H1 (cell line): ENCODE results near the gene RNU2-1. TPM values are rescaled to one million over a fixed set of nuclear protein-coding genes. Genes with fewer than 3 reads are reported as not detected.
"Not testable (repeated sequence)": the region's sequence is repeated elsewhere in the genome, so short reads cannot be mapped to it uniquely, and the experiment has no call there.

Experiments
- CTCF ChIA-PET: fragments of 300-600 bp; sonication (Branson Sonifier 250); formaldehyde crosslinking; loops from one replicate; lab custom pipeline; 2021; ENCODE audit not compliant: partially characterized antibody; lab: Charles Lee
- POLR2A ChIA-PET: fragments of 300-600 bp; sonication (Branson Sonifier 250); formaldehyde crosslinking; loops from one replicate; lab custom pipeline; 2021; ENCODE audit warnings: inconsistent platforms; ENCODE audit not compliant: partially characterized antibody; lab: Charles Lee
- DNase-seq, 2 experiments: peaks; one replicate each; pipeline versions ENCODE4 v3.0.0 to v3.0.0-alpha.2; 2010 to 2022; ENCODE audit warnings: low spot score in 2 of 2, low read depth in 1 of 2, mixed read lengths in 1 of 2
- FAIRE-seq: peaks from 2 replicates; lab custom pipeline; 2011; peaks lifted over from hg19 to GRCh38; lab: Jason Lieb, UNC
- H2AFZ ChIP-seq: 2 replicates; pipeline ENCODE4 v1.8.1; 2012; ENCODE audit warnings: low read length, inconsistent platforms
- H2AK5ac ChIP-seq: 2 replicates; pipeline ENCODE4 v1.6.1; 2013; ENCODE audit warnings: low read depth, low read length
- H2BK120ac ChIP-seq: replicated peaks from 2 replicates; pipeline ENCODE3; 2013; ENCODE audit warnings: low read depth, low read length, inconsistent platforms
- H2BK12ac ChIP-seq: 2 replicates; pipeline ENCODE4 v1.6.1; 2013; ENCODE audit warnings: low read depth, low read length
- H2BK15ac ChIP-seq: 2 replicates; pipeline ENCODE4 v1.6.1; 2013; ENCODE audit warnings: low read length
- H2BK20ac ChIP-seq: 2 replicates; pipeline ENCODE4 v1.6.1; 2013; ENCODE audit warnings: low read length
- H2BK5ac ChIP-seq: 2 replicates; pipeline ENCODE4 v1.6.1; 2013; ENCODE audit warnings: low read depth, low read length
- H3K14ac ChIP-seq: 2 replicates; pipeline ENCODE4 v1.6.1; 2013; ENCODE audit warnings: inconsistent platforms; ENCODE audit not compliant: insufficient read length
- H3K18ac ChIP-seq: 2 replicates; pipeline ENCODE4 v1.6.1; 2013; ENCODE audit warnings: low read length; ENCODE audit errors: extremely low read depth
- H3K23ac ChIP-seq: 2 replicates; pipeline ENCODE4 v1.6.1; 2013; ENCODE audit warnings: inconsistent platforms; ENCODE audit not compliant: insufficient read length
- H3K23me2 ChIP-seq: 2 replicates; pipeline ENCODE4 v1.6.1; 2013; ENCODE audit warnings: low read depth, low read length
- H3K27ac ChIP-seq: 2 replicates; pipeline ENCODE4 v1.6.1; 2011; ENCODE audit warnings: low read depth, low read length, inconsistent platforms
- H3K27me3 ChIP-seq, 4 experiments: replicated peaks in 1 of 4; 1 replicate in 1 of 4; 2 replicates in 3 of 4; pipeline versions ENCODE4 v1.6.1 to v1.8.1; 2011 to 2013; ENCODE audit warnings: low read length in 3 of 4, mild to moderate bottlenecking in 3 of 4, inconsistent platforms in 2 of 4, mixed read lengths in 2 of 4, moderate library complexity in 1 of 4; ENCODE audit not compliant: control insufficient read depth in 3 of 4, insufficient read depth in 3 of 4; ENCODE audit errors: extremely low read depth in 1 of 4
- H3K36me3 ChIP-seq, 4 experiments: 2 replicates each; pipeline versions ENCODE4 v1.6.1 to v1.8.1; 2011 to 2013; ENCODE audit warnings: mild to moderate bottlenecking in 4 of 4, low read length in 3 of 4, moderate library complexity in 2 of 4, control low read depth in 1 of 4, inconsistent platforms in 1 of 4; ENCODE audit not compliant: insufficient read depth in 4 of 4, control insufficient read depth in 2 of 4
- H3K4ac ChIP-seq: replicated peaks from 2 replicates; pipeline ENCODE3; 2013; ENCODE audit warnings: low read length, low read depth, mixed read lengths, inconsistent platforms; ENCODE audit not compliant: insufficient read length
- H3K4me1 ChIP-seq, 4 experiments: replicated peaks in 1 of 4; 1 replicate in 1 of 4; 2 replicates in 3 of 4; pipeline versions ENCODE4 v1.6.1 to v1.8.1; 2011 to 2013; ENCODE audit warnings: low read length in 3 of 4, inconsistent platforms in 2 of 4, mixed read lengths in 1 of 4; ENCODE audit not compliant: insufficient read depth in 4 of 4, control insufficient read depth in 3 of 4
- H3K4me2 ChIP-seq, 2 experiments: 2 replicates each; pipeline versions ENCODE4 v1.6.1 to v1.8.1; 2011 to 2013; ENCODE audit warnings: low read depth in 2 of 2, low read length in 2 of 2, control low read depth in 1 of 2, inconsistent platforms in 1 of 2, mild to moderate bottlenecking in 1 of 2; ENCODE audit not compliant: insufficient read depth in 1 of 2
- H3K4me3 ChIP-seq, 4 experiments: fragments of 200-600, 300-600 bp in 1 of 4; sonication (generic), shearing (Covaris generic), sonication (Bioruptor Twin) in 1 of 4; 2 replicates each; pipeline versions ENCODE4 v1.5.1 to v1.8.1; 2011 to 2016; ENCODE audit warnings: low read length in 4 of 4, low read depth in 3 of 4, control low read depth in 2 of 4, inconsistent platforms in 2 of 4, mild to moderate bottlenecking in 2 of 4, mixed read lengths in 1 of 4, moderate library complexity in 1 of 4; ENCODE audit not compliant: insufficient read depth in 2 of 4; ENCODE audit errors: extremely low read depth in 1 of 4
- H3K56ac ChIP-seq: replicated peaks from 2 replicates; pipeline ENCODE3; 2013; ENCODE audit warnings: low read depth, mild to moderate bottlenecking, mixed read lengths, low read length, inconsistent platforms; ENCODE audit not compliant: insufficient read length
- H3K79me1 ChIP-seq: 2 replicates; pipeline ENCODE4 v1.6.1; 2013; ENCODE audit warnings: low read depth, low read length, control low read depth
- H3K79me2 ChIP-seq, 2 experiments: 2 replicates each; pipeline versions ENCODE4 v1.6.1 to v1.8.1; 2012 to 2013; ENCODE audit warnings: low read length in 2 of 2, mild to moderate bottlenecking in 2 of 2, inconsistent platforms in 1 of 2; ENCODE audit not compliant: insufficient read depth in 2 of 2, control insufficient read depth in 1 of 2
- H3K9ac ChIP-seq, 4 experiments: replicated peaks in 1 of 4; 1 replicate in 1 of 4; 2 replicates in 3 of 4; pipeline versions ENCODE4 v1.6.1 to v1.8.1; 2011 to 2013; ENCODE audit warnings: low read depth in 3 of 4, low read length in 3 of 4, control low read depth in 2 of 4, mild to moderate bottlenecking in 2 of 4, moderate library complexity in 2 of 4, inconsistent platforms in 1 of 4; ENCODE audit errors: extremely low read depth in 1 of 4
- H3K9me3 ChIP-seq, 2 experiments: 2 replicates each; pipeline versions ENCODE4 v1.6.1 to v1.8.1; 2012 to 2013; ENCODE audit warnings: mild to moderate bottlenecking in 2 of 2, moderate library complexity in 2 of 2, control low read depth in 1 of 2, inconsistent platforms in 1 of 2, low read depth in 1 of 2, low read length in 1 of 2, mixed read lengths in 1 of 2; ENCODE audit not compliant: insufficient read depth in 2 of 2
- H4K20me1 ChIP-seq, 2 experiments: replicated peaks in 1 of 2; 2 replicates each; pipeline versions ENCODE3 to v1.8.1; 2011 to 2013; ENCODE audit warnings: inconsistent platforms in 2 of 2, low read length in 2 of 2, mild to moderate bottlenecking in 1 of 2; ENCODE audit not compliant: insufficient read depth in 2 of 2, control insufficient read depth in 1 of 2
- H4K5ac ChIP-seq: 2 replicates; pipeline ENCODE4 v1.6.1; 2013; ENCODE audit warnings: low read length, low read depth, mixed read lengths, inconsistent platforms; ENCODE audit not compliant: insufficient read length
- H4K8ac ChIP-seq: 2 replicates; pipeline ENCODE4 v1.8.0; 2013; ENCODE audit warnings: mild to moderate bottlenecking, moderate library complexity, low read length, inconsistent platforms; ENCODE audit not compliant: insufficient read depth; ENCODE audit errors: extremely low read depth
- H4K91ac ChIP-seq: replicated peaks from 2 replicates; pipeline ENCODE3; 2013; ENCODE audit warnings: low read length, mixed read lengths, inconsistent platforms; ENCODE audit not compliant: insufficient read length
- WGBS, 2 experiments: shearing (Covaris generic) in 1 of 2; methylation state at CpG; one replicate each; pipeline versions ENCODE4 v1.1.6 to v1.1.7; 2013 to 2015; ENCODE audit warnings: low lambda C conversion rate in 2 of 2, mixed read lengths in 2 of 2, inconsistent platforms in 1 of 2, low coverage in 1 of 2, missing lambda C conversion rate in 1 of 2; ENCODE audit not compliant: insufficient replicate concordance in 2 of 2, insufficient coverage in 1 of 2, insufficient read length in 1 of 2; ENCODE audit errors: extremely low coverage in 1 of 2, missing lambda C conversion rate in 1 of 2; 5-methylcytosine and 5-hydroxymethylcytosine counted together
- polyA plus RNA-seq, 7 experiments: library from polyadenylated mRNA; depleted of rRNA in 3 of 7; stranded (reverse) in 5 of 7; unstranded in 2 of 7; fragments of >200 nt in 5 of 7; fragments of 200-250 nt in 2 of 7; gene quantifications; 1 replicate in 5 of 7; 2 replicates in 1 of 7; 4 replicates in 1 of 7; pipeline versions ENCODE4 v1.2.1 to v1.2.3, GENCODE V29; 2011 to 2013; ENCODE audit warnings: missing spikeins in 2 of 7, mixed read lengths in 2 of 7
- total RNA-seq: library from RNA; stranded (reverse); fragmentation: NEBNext Ultra II Directional; extraction: Animal tissue kit (Norgen Biotek cat#: 25700); gene quantifications from 2 replicates; pipeline ENCODE4 v1.2.1, GENCODE V29; 2021

The RNU2-1 gene
- total and polyA plus RNA-seq, 2 of the 8 experiments (the other 6 are each of a cell fraction or from before 2014, with no cell fraction given): 2,508 TPM; not detected in 1

DNA sequence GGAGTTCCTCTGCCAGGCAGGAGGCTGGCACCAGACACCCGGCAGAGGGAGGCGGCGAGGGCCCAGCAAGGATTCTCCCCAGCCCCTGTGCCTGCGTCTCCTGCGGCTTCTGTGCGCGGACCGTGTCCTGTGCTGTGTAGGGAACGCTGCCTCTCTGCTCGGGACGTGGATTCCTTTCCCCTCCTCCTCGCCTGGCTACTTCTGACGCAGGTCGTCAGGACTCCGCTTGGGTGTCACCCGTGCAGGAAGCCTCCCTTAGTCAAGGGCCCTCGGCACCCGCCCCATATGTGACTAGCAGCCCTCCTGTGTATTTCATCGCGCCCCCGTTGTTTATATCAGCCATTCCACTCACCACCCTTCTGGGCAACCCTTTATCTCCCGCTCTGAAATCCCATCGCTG, 12.7 kb upstream of the RNU2-1 start:
- H3K4ac ChIP-seq, H2BK12ac ChIP-seq, H4K91ac ChIP-seq, H2BK15ac ChIP-seq, POLR2A ChIA-PET, H3K9me3 ChIP-seq, FAIRE-seq, H3K4me2 ChIP-seq, H3K79me1 ChIP-seq, H3K4me3 ChIP-seq, H4K5ac ChIP-seq, H3K36me3 ChIP-seq, H4K20me1 ChIP-seq, H3K4me1 ChIP-seq, H3K23ac ChIP-seq, CTCF ChIA-PET, H3K27me3 ChIP-seq, H3K79me2 ChIP-seq, H3K18ac ChIP-seq, H3K23me2 ChIP-seq, H2BK120ac ChIP-seq, H2BK5ac ChIP-seq, H2AK5ac ChIP-seq, H2AFZ ChIP-seq, H3K27ac ChIP-seq, H3K14ac ChIP-seq, H3K56ac ChIP-seq, H4K8ac ChIP-seq, H3K9ac ChIP-seq, H2BK20ac ChIP-seq: not testable (repeated sequence)
- DNase-seq: peak in 1 of 2 experiments; percentile 84
- WGBS, 2 experiments: 34% methylated on average over 13 of the region's 23 CpGs; no CpG with 5 or more reads in 1 of the 2 experiments

DNA sequence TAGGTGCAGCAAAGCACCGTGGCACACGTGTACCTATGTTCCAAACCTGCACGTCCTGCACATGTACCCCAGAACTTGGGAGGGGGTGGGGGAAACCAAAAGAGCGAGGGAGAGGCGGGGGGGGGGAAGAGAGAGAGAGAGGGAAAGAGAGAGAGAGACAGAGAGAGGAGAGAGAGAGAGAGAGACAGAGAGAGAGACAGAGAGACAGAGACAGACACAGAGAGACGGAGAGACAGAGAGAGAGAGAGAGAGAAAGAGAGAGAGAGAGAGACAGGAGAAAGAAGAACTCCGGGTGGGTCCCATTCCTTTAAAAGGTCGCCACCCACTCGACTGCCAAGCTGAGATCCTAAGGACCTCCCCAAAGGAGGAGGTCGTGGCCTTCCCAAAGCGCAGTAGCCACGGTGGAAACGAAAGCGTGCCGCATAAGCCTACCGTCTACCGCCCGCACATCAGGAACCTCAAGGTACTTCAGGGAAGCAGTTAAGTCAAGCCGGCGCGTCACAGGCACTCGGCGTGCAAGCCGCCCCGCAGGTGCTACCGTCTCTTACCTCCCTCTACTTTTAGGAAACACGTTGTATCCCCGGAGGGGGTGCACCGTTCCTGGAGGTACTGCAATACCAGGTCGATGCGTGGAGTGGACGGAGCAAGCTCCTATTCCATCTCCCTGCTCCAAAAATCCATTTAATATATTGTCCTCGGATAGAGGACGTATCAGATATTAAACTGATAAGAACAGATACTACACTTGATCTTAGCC, 7.0 kb upstream of the RNU2-1 start:
- POLR2A ChIA-PET, CTCF ChIA-PET: not testable (repeated sequence)

More for the DNA sequence above, 7.0 kb upstream of the RNU2-1 start:
- H2BK120ac ChIP-seq, FAIRE-seq, H2BK15ac ChIP-seq, H4K20me1 ChIP-seq, H3K79me1 ChIP-seq, DNase-seq, H3K27ac ChIP-seq, H3K36me3 ChIP-seq, H2BK20ac ChIP-seq, H3K18ac ChIP-seq, H3K23ac ChIP-seq, H3K14ac ChIP-seq, H3K4me1 ChIP-seq, H2BK5ac ChIP-seq, H3K79me2 ChIP-seq, H3K23me2 ChIP-seq, H3K56ac ChIP-seq, H3K4me3 ChIP-seq, H2AK5ac ChIP-seq, H2AFZ ChIP-seq, H3K9me3 ChIP-seq, H3K4me2 ChIP-seq, H4K8ac ChIP-seq, H3K9ac ChIP-seq, H3K27me3 ChIP-seq, H3K4ac ChIP-seq, H4K91ac ChIP-seq, H4K5ac ChIP-seq, H2BK12ac ChIP-seq: not testable (repeated sequence)
- WGBS, 2 experiments: no CpG with 5 or more reads among the region's 34 CpGs
